Caco-2 (cell line): ENCODE results near the gene KIAA1614. TPM values are rescaled to one million over a fixed set of nuclear protein-coding genes. Genes with fewer than 3 reads are reported as not detected.

ENCODE experiments used
- BruUV-seq: library from RNA; stranded (reverse); fragments of 400-500 nt; replicated peaks from 2 replicates; lab custom pipeline; 2021; lab: Mats Ljungman, UMichigan
- CTCF ChIA-PET: fragments of 300-600 bp; sonication (Branson Sonifier 250); formaldehyde crosslinking; loops from one replicate; lab custom pipeline; 2022; ENCODE audit warnings: antibody characterized with exemption; lab: Charles Lee
- POLR2A ChIA-PET: fragments of 300-600 bp; sonication (Branson Sonifier 250); formaldehyde crosslinking; loops from one replicate; lab custom pipeline; 2022; ENCODE audit warnings: antibody characterized with exemption; lab: Charles Lee
- DNase-seq, 2 experiments: peaks; one replicate each; pipeline versions ENCODE4 v3.0.0 to v3.0.0-alpha.2; 2020 to 2022
- H3K27me3 ChIP-seq: replicated peaks from 2 replicates; pipeline ENCODE4 v1.6.0; 2011; ENCODE audit warnings: low read length; ENCODE audit not compliant: control insufficient read depth, insufficient read depth
- H3K36me3 ChIP-seq: 2 replicates; pipeline ENCODE4 v1.5.1; 2011; ENCODE audit warnings: low read length; ENCODE audit not compliant: control insufficient read depth, insufficient read depth
- H3K4me1 ChIP-seq: fragments of 250-450 bp; sonication (Bioruptor Pico); 2 replicates; pipeline ENCODE4 v1.5.1; 2020; ENCODE audit warnings: mild to moderate bottlenecking
- H3K4me3 ChIP-seq: 2 replicates; pipeline ENCODE4 v1.5.1; 2011; ENCODE audit warnings: low read depth, mild to moderate bottlenecking, control low read depth, low read length
- H3K9me3 ChIP-seq: fragments of 250-450 bp; sonication (Bioruptor Pico); 2 replicates; pipeline ENCODE4 v1.5.1; 2020; ENCODE audit warnings: mild to moderate bottlenecking, moderate library complexity
- H3K27ac Mint-ChIP-seq: one replicate; pipeline ENCODE4 v1.8.0; 2022; ENCODE audit warnings: mixed read lengths; ENCODE audit not compliant: unreplicated experiment
- H3K27me3 Mint-ChIP-seq: one replicate; pipeline ENCODE4 v1.8.0; 2022; ENCODE audit warnings: mixed read lengths; ENCODE audit not compliant: insufficient read depth, unreplicated experiment
- H3K36me3 Mint-ChIP-seq: one replicate; pipeline ENCODE4 v1.8.0; 2022; ENCODE audit warnings: mild to moderate bottlenecking, mixed read lengths; ENCODE audit not compliant: insufficient read depth, unreplicated experiment
- H3K4me1 Mint-ChIP-seq: one replicate; pipeline ENCODE4 v1.8.0; 2022; ENCODE audit warnings: low read depth, mixed read lengths; ENCODE audit not compliant: unreplicated experiment
- H3K4me3 Mint-ChIP-seq: one replicate; pipeline ENCODE4 v1.8.0; 2022; ENCODE audit warnings: mild to moderate bottlenecking, moderate library complexity, mixed read lengths; ENCODE audit not compliant: unreplicated experiment
- H3K9me3 Mint-ChIP-seq: one replicate; pipeline ENCODE4 v1.8.0; 2022; ENCODE audit warnings: mixed read lengths; ENCODE audit not compliant: unreplicated experiment
- intact Hi-C: fragments of 100-400 bp; cut with micrococcal nuclease; formaldehyde crosslinking; loops from one replicate; pipeline ENCODE4 v1.10.0; 2022; ENCODE audit not compliant: unreplicated experiment
- total RNA-seq: library from RNA; stranded (reverse); gene quantifications from 2 replicates; pipeline ENCODE4 v1.2.3, GENCODE V29; 2022
- TF ChIP-seq, protein P1 (sequence below), 2 experiments: fragments of 200-600 bp in 1 of 2; IDR thresholded peaks; 1 replicate in 1 of 2; 2 replicates in 1 of 2; pipeline versions ENCODE4 v1.5.1 to v1.8.0; 2011 to 2022; ENCODE audit warnings: antibody characterized with exemption in 1 of 2, control low read depth in 1 of 2, inconsistent platforms in 1 of 2, low read depth in 1 of 2, low read length in 1 of 2, mild to moderate bottlenecking in 1 of 2, moderate library complexity in 1 of 2; ENCODE audit not compliant: insufficient read depth in 1 of 2, severe bottlenecking in 1 of 2, unreplicated experiment in 1 of 2

Gene KIAA1614
- total RNA-seq, 1 experiment from 2014 or later: 0.29 TPM

DNA sequence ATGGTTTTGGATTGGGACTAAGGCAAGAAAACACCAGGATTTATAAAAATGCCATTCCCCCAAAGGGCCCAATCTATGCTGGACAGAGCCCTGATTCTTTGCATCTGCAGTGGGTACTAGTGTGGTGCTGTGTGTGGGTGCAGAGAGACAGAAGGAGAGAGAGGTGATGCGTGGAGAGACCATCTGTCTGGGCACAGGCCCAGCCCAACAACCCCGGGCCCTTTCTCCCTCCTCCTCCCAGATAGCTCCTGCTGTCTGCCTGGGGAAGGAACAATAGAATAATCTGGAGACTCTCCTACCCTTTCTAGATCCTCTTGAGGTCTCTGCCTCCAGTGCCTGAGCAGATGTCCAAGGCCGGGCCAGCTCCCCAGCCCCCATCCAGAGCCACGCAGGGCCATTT, 15.1 kb downstream of the KIAA1614 start:
- Mint-ChIP-seq H3K4me1 (peaks cover 13% of the 10 kb centered on the region), H3K27ac (no peak overlapping the region), H3K36me3 (peaks cover 13% of the 10 kb centered on the region), H3K4me3 (no peak overlapping the region), H3K9me3 (no peaks in the 10 kb centered on the region), H3K27me3 (no peaks in the 10 kb centered on the region)
- ChIA-PET POLR2A (no interaction called here), CTCF (no interaction called here)
- intact Hi-C loops: no loop called here
- Histone ChIP-seq H3K9me3 (no peaks in the 10 kb centered on the region), H3K36me3 (no peaks in the 10 kb centered on the region), H3K4me1 (peaks cover 29% of the 10 kb centered on the region), H3K4me3 (no peak overlapping the region), H3K27me3 (no peaks in the 10 kb centered on the region)
- TF ChIP-seq, protein P1, sequence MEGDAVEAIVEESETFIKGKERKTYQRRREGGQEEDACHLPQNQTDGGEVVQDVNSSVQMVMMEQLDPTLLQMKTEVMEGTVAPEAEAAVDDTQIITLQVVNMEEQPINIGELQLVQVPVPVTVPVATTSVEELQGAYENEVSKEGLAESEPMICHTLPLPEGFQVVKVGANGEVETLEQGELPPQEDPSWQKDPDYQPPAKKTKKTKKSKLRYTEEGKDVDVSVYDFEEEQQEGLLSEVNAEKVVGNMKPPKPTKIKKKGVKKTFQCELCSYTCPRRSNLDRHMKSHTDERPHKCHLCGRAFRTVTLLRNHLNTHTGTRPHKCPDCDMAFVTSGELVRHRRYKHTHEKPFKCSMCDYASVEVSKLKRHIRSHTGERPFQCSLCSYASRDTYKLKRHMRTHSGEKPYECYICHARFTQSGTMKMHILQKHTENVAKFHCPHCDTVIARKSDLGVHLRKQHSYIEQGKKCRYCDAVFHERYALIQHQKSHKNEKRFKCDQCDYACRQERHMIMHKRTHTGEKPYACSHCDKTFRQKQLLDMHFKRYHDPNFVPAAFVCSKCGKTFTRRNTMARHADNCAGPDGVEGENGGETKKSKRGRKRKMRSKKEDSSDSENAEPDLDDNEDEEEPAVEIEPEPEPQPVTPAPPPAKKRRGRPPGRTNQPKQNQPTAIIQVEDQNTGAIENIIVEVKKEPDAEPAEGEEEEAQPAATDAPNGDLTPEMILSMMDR (IDR thresholded peaks at IDR 0.05; ENCODE audit: insufficient read depth in 1 of 2, low read depth in 1 of 2, low read length in 1 of 2, severe bottlenecking in 1 of 2, unreplicated experiment in 1 of 2): no peak
- no TSS peak for BruUV-seq
- DNase-seq: no peak

DNA sequence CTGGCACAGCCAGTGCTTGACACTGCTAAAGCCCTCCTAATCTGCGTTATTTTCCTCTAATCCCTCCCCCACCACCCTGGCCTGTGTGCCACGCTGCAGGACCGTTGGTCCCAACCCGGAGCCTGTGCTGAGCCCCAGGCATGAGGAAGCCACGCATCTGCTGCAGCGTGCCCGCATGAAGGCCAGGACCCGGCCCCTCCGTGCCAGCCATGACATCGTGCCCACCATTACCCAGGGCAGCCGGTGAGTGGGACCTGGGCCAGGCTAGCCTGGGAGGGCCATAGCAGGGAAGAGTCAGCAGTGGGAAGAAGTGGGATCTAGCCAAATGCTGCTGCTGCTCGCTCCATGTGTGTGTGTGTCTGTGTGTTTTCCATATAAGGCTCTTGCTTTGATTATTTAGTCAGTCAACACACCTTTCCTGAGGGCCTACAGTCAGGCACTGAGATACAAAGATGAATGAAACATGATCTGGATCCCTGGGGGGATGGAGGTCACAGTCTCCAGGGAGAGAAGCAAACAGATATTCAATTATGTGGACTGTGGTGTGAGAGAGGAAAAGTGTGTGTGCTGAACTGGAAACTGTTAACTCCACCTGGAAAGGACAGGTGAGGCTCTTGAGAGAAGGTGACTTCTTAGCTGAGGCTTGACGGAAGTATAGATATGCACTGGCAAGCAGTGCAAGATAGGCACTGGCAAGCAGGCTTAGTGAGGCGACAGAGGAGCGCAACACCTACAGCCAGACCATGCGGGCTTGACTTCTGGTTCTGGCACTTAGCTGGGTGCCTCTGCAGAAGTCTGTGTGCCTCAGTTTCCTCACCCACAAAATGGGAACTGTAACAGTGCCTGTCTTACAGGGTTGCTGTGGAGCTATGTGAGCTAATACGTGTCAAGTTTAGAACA, 15.9 kb downstream of the KIAA1614 start:
- no peaks in the 10 kb centered on the region for H3K27me3 ChIP-seq
- no peaks in the 10 kb centered on the region for H3K27me3 Mint-ChIP-seq
- intact Hi-C loops: no loop called here
- ChIA-PET POLR2A (no interaction called here), CTCF (no interaction called here)
- H3K9me3 ChIP-seq: no peaks in the 10 kb centered on the region
- no TSS peak for BruUV-seq
- TF ChIP-seq, protein P1 (IDR thresholded peaks at IDR 0.05; ENCODE audit: insufficient read depth in 1 of 2, low read depth in 1 of 2, low read length in 1 of 2, severe bottlenecking in 1 of 2, unreplicated experiment in 1 of 2): no peak
- H3K36me3 ChIP-seq: no peaks in the 10 kb centered on the region
- H3K4me1 ChIP-seq: peaks cover 23% of the 10 kb centered on the region
- H3K27ac Mint-ChIP-seq: no peak overlapping the region
- no peak for DNase-seq
- peaks cover 5% of the 10 kb centered on the region for H3K36me3 Mint-ChIP-seq
- no peaks in the 10 kb centered on the region for H3K9me3 Mint-ChIP-seq
- peaks cover 5% of the 10 kb centered on the region for H3K4me1 Mint-ChIP-seq
- no peak overlapping the region for H3K4me3 ChIP-seq
- no peak overlapping the region for H3K4me3 Mint-ChIP-seq

DNA sequence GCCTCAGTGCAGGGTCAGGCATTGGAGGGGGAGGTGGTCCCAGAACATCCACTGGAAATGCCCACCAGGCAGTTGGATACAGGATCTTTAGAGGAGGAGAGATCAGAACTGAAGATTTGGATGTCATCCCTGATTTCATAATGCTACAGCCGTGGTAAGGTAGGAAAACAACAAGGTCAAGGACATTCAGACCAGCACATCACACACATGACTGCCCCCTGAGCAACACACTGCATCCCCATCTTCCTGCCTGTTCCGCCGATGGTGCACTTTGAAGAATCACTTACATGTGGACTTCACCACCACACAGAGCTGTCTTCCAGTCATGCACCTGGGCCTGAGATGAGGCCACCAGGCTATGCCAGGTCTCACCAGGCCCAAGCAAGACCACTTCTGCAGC, 16.7 kb downstream of the KIAA1614 start:
- TF ChIP-seq, protein P1 (IDR thresholded peaks at IDR 0.05; ENCODE audit: insufficient read depth in 1 of 2, low read depth in 1 of 2, low read length in 1 of 2, severe bottlenecking in 1 of 2, unreplicated experiment in 1 of 2): no peak
- Mint-ChIP-seq H3K27me3 (no peaks in the 10 kb centered on the region), H3K4me3 (no peak overlapping the region), H3K27ac (no peak overlapping the region), H3K9me3 (no peaks in the 10 kb centered on the region), H3K4me1 (no peaks in the 10 kb centered on the region), H3K36me3 (peaks cover 4% of the 10 kb centered on the region)
- Histone ChIP-seq H3K27me3 (no peaks in the 10 kb centered on the region), H3K4me1 (peaks cover 15% of the 10 kb centered on the region), H3K36me3 (no peaks in the 10 kb centered on the region), H3K9me3 (no peaks in the 10 kb centered on the region), H3K4me3 (no peak overlapping the region)
- no peak for DNase-seq
- no TSS peak for BruUV-seq
- ChIA-PET POLR2A (no interaction called here), CTCF (no interaction called here)
- intact Hi-C loops: no loop called here
